CD4-positive, alpha-beta T cell (primary cell): ENCODE measurements around the gene RAB7B. TPM values are rescaled to one million over a fixed set of nuclear protein-coding genes. Genes with fewer than 3 reads are reported as not detected.

Experiments
- ATAC-seq: fragments of 200-7000 bp; cut with Tn5 transposase; one replicate; pipeline ENCODE4 v1.10.0; 2022; ENCODE audit warnings: mild to moderate bottlenecking; ENCODE audit not compliant: poor library complexity
- CTCF ChIA-PET: fragments of 350-600 bp; sonication (Branson Sonifier 250); formaldehyde crosslinking; loops from one replicate; lab custom pipeline; 2021; ENCODE audit warnings: antibody characterized with exemption, inconsistent platforms; lab: Charles Lee
- POLR2A ChIA-PET: fragments of 350-600 bp; sonication (Branson Sonifier 250); formaldehyde crosslinking; loops from one replicate; lab custom pipeline; 2021; ENCODE audit warnings: antibody characterized with exemption, inconsistent platforms; lab: Charles Lee
- DNase-seq, 14 experiments: peaks; one replicate each; pipeline ENCODE4 v3.0.0-alpha.2; 2013 to 2020; ENCODE audit warnings: mixed read lengths in 2 of 14
- H3K27ac ChIP-seq, 2 donors: one replicate each; pipeline versions ENCODE4 v1.5.1 to v1.7.0; 2013; ENCODE audit warnings: low read length in 2 of 2, low read depth in 1 of 2, mild to moderate bottlenecking in 1 of 2
- H3K27me3 ChIP-seq, 2 experiments: 1 replicate in 1 of 2; 2 replicates in 1 of 2; pipeline versions ENCODE4 v1.6.1 to v1.7.0; 2013; ENCODE audit warnings: low read length in 2 of 2, control low read depth in 1 of 2, mild to moderate bottlenecking in 1 of 2, moderate library complexity in 1 of 2; ENCODE audit not compliant: insufficient read depth in 2 of 2, control insufficient read depth in 1 of 2
- H3K36me3 ChIP-seq: one replicate; pipeline ENCODE4 v1.6.1; 2013; ENCODE audit warnings: low read length, control low read depth; ENCODE audit not compliant: insufficient read depth
- H3K4me1 ChIP-seq: one replicate; pipeline ENCODE4 v1.6.1; 2013; ENCODE audit warnings: low read length, control low read depth; ENCODE audit not compliant: insufficient read depth
- H3K4me3 ChIP-seq: one replicate; pipeline ENCODE4 v1.5.1; 2013; ENCODE audit warnings: mild to moderate bottlenecking, low read length, moderate library complexity
- H3K9me3 ChIP-seq, 2 experiments: 1 replicate in 1 of 2; 2 replicates in 1 of 2; pipeline versions ENCODE4 v1.6.1 to v1.7.0; 2013; ENCODE audit warnings: low read length in 2 of 2, mild to moderate bottlenecking in 2 of 2, control low read depth in 1 of 2, moderate library complexity in 1 of 2; ENCODE audit not compliant: control insufficient read depth in 1 of 2, insufficient read depth in 1 of 2
- H3K27ac Mint-ChIP-seq: one replicate; pipeline ENCODE4 v1.8.0; 2020; ENCODE audit warnings: mixed read lengths
- H3K27me3 Mint-ChIP-seq: one replicate; pipeline ENCODE4 v1.8.0; 2021; ENCODE audit warnings: mixed read lengths
- H3K36me3 Mint-ChIP-seq: one replicate; pipeline ENCODE4 v1.8.0; 2021; ENCODE audit warnings: low read depth, mixed read lengths
- H3K4me1 Mint-ChIP-seq: one replicate; pipeline ENCODE4 v1.8.0; 2021; ENCODE audit warnings: low read depth, mixed read lengths
- H3K4me3 Mint-ChIP-seq: one replicate; pipeline ENCODE4 v1.8.0; 2020; ENCODE audit warnings: mild to moderate bottlenecking, mixed read lengths
- H3K9me3 Mint-ChIP-seq: one replicate; pipeline ENCODE4 v1.8.0; 2020; ENCODE audit warnings: mixed read lengths
- CTCF ChIP-seq: fragments of 200-600 bp; IDR thresholded peaks from one replicate; pipeline ENCODE4 v1.8.0; 2022; ENCODE audit warnings: antibody characterized with exemption, mild to moderate bottlenecking
- intact Hi-C, 2 experiments: fragments of 100-400 bp; cut with DNase I in 1 of 2; cut with micrococcal nuclease in 1 of 2; formaldehyde crosslinking; loops; one replicate each; pipeline versions ENCODE4 v1.15.1 to v1.9.0; 2023 to 2025; cut with DNase I, micrococcal nuclease
- total RNA-seq, 174 experiments: library from RNA in 2 of 174; stranded (reverse) in 2 of 174; gene quantifications; one replicate each; pipeline ENCODE4 v1.2.3 and lab custom pipeline; 2021 to 2026

Gene RAB7B
- total RNA-seq, 2 experiments from 2014 or later, result 0.08 TPM; not detected in 1

GRCh38 chr1:206005778-206006180 lies 2.6 kb upstream of the RAB7B start:
- Histone ChIP-seq H3K4me1 (no peaks in the 10 kb centered on the region), H3K4me3 (no peak overlapping the region), H3K27me3 (no peaks in the 10 kb centered on the region), H3K9me3 (no peaks in the 10 kb centered on the region), H3K36me3 (no peaks in the 10 kb centered on the region), H3K27ac (no peak overlapping the region)
- no peaks in the 10 kb centered on the region for H3K36me3 Mint-ChIP-seq
- DNase-seq (peak in 2 of 14 experiments; percentile 32 to 54), ATAC-seq (no peak)
- TF ChIP-seq CTCF, result no peak
- H3K9me3 Mint-ChIP-seq, result no peaks in the 10 kb centered on the region
- H3K4me1 Mint-ChIP-seq, result no peaks in the 10 kb centered on the region
- H3K27ac Mint-ChIP-seq, result no peak overlapping the region
- H3K27me3 Mint-ChIP-seq, result peaks cover 7% of the 10 kb centered on the region
- H3K4me3 Mint-ChIP-seq, result no peak overlapping the region
- intact Hi-C loops, result no loop called here
- CTCF ChIA-PET, result no interaction called here
- POLR2A ChIA-PET, result no interaction called here

- no peaks in the 10 kb centered on the region for H3K36me3 Mint-ChIP-seq
- no peaks in the 10 kb centered on the region for H3K9me3 Mint-ChIP-seq
- Histone ChIP-seq H3K4me1 (no peaks in the 10 kb centered on the region), H3K4me3 (no peak overlapping the region), H3K27ac (no peak overlapping the region), H3K36me3 (no peaks in the 10 kb centered on the region), H3K9me3 (no peaks in the 10 kb centered on the region), H3K27me3 (no peaks in the 10 kb centered on the region)
- no peak for TF ChIP-seq CTCF
- ChIA-PET POLR2A (no interaction called here), CTCF (no interaction called here)
- DNase-seq (no peak), ATAC-seq (no peak)
- intact Hi-C loops, result no loop called here
- H3K4me1 Mint-ChIP-seq, result no peaks in the 10 kb centered on the region
- no peak overlapping the region for H3K27ac Mint-ChIP-seq
- H3K27me3 Mint-ChIP-seq, result peaks cover 7% of the 10 kb centered on the region
- no peak overlapping the region for H3K4me3 Mint-ChIP-seq
Observed at GRCh38 chr1:206005234-206005633, 2.0 kb upstream of the RAB7B start.

- no peak overlapping the region for H3K27ac ChIP-seq
- no peaks in the 10 kb centered on the region for H3K9me3 ChIP-seq
- no peaks in the 10 kb centered on the region for H3K27me3 ChIP-seq
- Mint-ChIP-seq H3K9me3 (no peaks in the 10 kb centered on the region), H3K36me3 (no peaks in the 10 kb centered on the region), H3K4me1 (no peaks in the 10 kb centered on the region), H3K27ac (no peak overlapping the region), H3K27me3 (peaks cover 7% of the 10 kb centered on the region), H3K4me3 (no peak overlapping the region)
- no peak overlapping the region for H3K4me3 ChIP-seq
- CTCF ChIA-PET, result no interaction called here
- ATAC-seq (no peak), DNase-seq (no peak)
- POLR2A ChIA-PET, result no interaction called here
- H3K4me1 ChIP-seq, result no peaks in the 10 kb centered on the region
- intact Hi-C loops, result no loop called here
- no peak for TF ChIP-seq CTCF
- no peaks in the 10 kb centered on the region for H3K36me3 ChIP-seq
Observed at GRCh38 chr1:206004826-206005225, 1.6 kb upstream of the RAB7B start.
